HUES6 (cell line): ENCODE data around the gene TMEM151A.

Experiments used
- H3K27ac ChIP-seq: 2 replicates; pipeline ENCODE4 v1.7.0; 2013; ENCODE audit warnings: low read depth, mild to moderate bottlenecking, low read length, inconsistent platforms
- H3K27me3 ChIP-seq: 2 replicates; pipeline ENCODE4 v1.6.1; 2013; ENCODE audit warnings: low read length; ENCODE audit not compliant: control insufficient read depth, insufficient read depth
- H3K36me3 ChIP-seq: 2 replicates; pipeline ENCODE4 v1.6.1; 2013; ENCODE audit warnings: low read length; ENCODE audit not compliant: control insufficient read depth, insufficient read depth
- H3K4me1 ChIP-seq: 2 replicates; pipeline ENCODE4 v1.6.1; 2013; ENCODE audit warnings: low read length; ENCODE audit not compliant: control insufficient read depth, insufficient read depth
- H3K4me3 ChIP-seq: 2 replicates; pipeline ENCODE4 v1.5.1; 2013; ENCODE audit warnings: low read depth, low read length
- H3K9ac ChIP-seq: one replicate; pipeline ENCODE4 v1.6.1; 2013; ENCODE audit warnings: mild to moderate bottlenecking, low read length
- H3K9me3 ChIP-seq: 2 replicates; pipeline ENCODE4 v1.6.1; 2013; ENCODE audit warnings: low read depth, low read length; ENCODE audit not compliant: control insufficient read depth, insufficient read depth

Gene TMEM151A

DNA sequence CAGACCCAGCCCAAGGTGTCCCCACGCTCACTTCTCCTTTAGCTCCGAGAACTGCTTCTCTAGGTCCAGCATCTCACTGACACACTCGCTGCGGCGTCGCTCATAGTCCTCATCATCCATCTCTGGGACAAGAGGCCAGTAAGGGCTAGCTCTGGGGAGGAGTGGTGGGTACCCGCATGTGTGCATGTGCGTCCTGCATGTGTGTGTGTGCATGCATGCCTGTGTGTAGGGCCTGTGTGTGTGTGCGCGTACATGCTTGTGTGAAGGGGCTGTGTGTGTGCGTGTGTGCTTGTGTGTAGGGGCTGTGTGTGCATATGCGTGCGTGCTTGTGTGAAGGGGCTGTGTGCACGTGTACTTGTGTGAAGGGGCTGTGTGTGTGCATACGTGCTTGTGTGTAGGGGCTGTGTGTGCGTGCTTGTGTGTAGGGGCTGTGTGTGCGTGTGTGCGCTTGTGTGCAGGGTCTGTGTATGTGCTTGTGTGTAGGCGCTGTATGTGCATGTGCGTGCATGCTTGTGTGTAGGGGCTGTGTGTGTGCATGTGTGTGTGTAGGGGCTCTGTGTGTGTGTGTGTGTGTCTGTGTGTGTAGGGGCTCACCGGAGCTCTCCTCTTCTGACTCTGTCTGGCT is 49.9 kb downstream of the TMEM151A start:
- Histone ChIP-seq H3K9me3 (no peaks in the 10 kb centered on the region), H3K9ac (no peak overlapping the region), H3K4me1 (peaks cover 17% of the 10 kb centered on the region), H3K27me3 (0 out of 2 replicates have a peak, but pooled peaks cover under 1% of the 10 kb centered on the region), H3K4me3 (no peak overlapping the region), H3K36me3 (peaks cover 50% of the 10 kb centered on the region), H3K27ac (no peak overlapping the region)

DNA sequence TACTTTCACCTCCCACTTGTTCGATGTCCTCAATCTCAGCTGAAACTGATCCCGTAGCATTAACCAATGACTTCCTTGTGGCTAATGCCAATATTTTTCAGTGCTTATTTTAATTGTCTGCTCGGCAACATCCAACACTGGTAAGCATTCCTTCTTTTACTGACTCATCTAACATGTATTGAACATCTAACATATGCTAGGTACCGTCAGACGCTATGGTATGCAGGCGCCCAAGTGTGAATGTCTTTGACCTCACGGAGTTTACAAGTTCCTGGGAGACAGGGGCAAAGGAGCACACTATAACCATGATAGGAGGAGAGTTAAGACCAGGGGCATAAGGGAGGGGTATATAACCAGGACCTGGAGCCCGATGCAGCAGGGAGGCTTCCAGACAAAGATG is 51.5 kb downstream of the TMEM151A start:
- Histone ChIP-seq H3K27me3 (peaks cover 8% of the 10 kb centered on the region; the same call in 1 of the 2 replicates), H3K36me3 (peaks cover 37% of the 10 kb centered on the region), H3K9ac (no peak overlapping the region), H3K4me1 (peaks cover 12% of the 10 kb centered on the region), H3K4me3 (no peak overlapping the region), H3K9me3 (no peaks in the 10 kb centered on the region), H3K27ac (no peak overlapping the region)

DNA sequence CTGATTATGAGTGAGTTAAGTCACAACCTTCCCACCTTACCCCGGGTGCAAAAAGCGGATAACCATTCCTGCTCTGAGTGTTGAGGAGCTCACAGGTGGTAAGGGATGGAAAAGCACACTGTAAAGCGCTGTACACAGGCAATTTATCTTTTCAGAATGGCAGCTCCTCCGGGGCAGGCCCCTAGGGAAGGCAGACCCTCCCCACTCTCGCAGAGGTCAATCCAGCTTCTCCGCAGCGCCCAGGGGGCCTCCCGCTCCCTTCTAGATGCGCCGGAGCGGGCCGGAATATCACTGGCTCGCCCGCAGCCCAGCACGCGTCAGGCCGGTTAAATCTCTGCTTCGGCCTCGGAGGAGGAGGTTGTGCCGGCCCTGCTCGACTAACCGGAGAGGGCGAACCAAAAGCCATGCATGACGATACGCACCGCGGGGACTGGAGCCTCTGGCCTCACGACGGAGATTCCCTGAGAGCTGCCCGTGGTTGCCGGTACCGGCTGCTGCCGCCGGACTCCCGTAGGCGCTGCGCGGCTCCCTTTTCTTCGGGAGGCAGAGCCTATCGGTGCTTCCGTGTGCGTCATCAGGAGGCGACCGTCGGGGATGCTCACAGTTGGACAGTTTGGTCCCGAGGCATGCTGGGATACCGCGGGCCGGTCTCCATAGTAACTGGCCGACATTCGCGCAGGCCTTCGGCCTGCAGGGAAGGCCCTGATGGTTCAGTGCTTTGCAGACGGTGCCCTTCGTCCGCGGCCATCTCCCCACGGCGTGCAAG is 53.0 kb downstream of the TMEM151A start, which contains the start of gene BRMS1:
BRMS1 (minus strand) TSS at position 555 of the 766 bp plus-strand sequence. CDS start 2,870 bp downstream, outside the sequence.
- H3K9me3 ChIP-seq: no peaks in the 10 kb centered on the region
- H3K27me3 ChIP-seq: peaks cover 8% of the 10 kb centered on the region; the same call in 1 of the 2 replicates
- peak within 1 kb of the TSS; percentile 54; the same call in 1 of the 2 replicates for H3K27ac ChIP-seq
- H3K36me3 ChIP-seq: peaks cover 24% of the 10 kb centered on the region
- peak within 1 kb of the TSS; percentile 97 for H3K4me3 ChIP-seq
- peaks cover 12% of the 10 kb centered on the region for H3K4me1 ChIP-seq
- H3K9ac ChIP-seq: peak within 1 kb of the TSS; percentile 88

DNA sequence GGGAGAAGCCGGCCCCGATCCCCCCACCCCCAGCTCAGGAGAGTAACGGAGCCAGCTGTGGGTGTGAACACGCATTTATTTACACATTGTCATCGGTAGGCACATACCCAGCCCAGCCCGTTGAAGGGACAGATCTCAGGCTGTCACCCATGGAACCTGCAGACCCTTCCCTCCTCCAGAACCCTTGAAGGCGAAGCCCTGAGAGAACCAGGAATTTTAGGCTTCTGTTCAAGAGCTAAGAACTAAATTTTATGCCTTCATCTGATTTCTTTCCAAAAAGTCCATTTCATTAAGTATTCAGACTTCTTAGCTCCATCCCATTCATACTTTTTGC is 53.6 kb downstream of the TMEM151A start:
- Histone ChIP-seq H3K9ac (no peak overlapping the region), H3K27ac (no peak overlapping the region), H3K27me3 (peaks cover 8% of the 10 kb centered on the region; the same call in 1 of the 2 replicates)

More for the DNA sequence above, 53.6 kb downstream of the TMEM151A start:
- H3K4me3 ChIP-seq: peak overlapping the region; percentile 97
- peaks cover 12% of the 10 kb centered on the region for H3K4me1 ChIP-seq
- no peaks in the 10 kb centered on the region for H3K9me3 ChIP-seq
- H3K36me3 ChIP-seq: peaks cover 19% of the 10 kb centered on the region
